GM11168 (cell line): ENCODE measurements around the gene MYADML2.

ENCODE experiments used
- in situ Hi-C: fragments of 300-500 bp; cut with MboI; formaldehyde crosslinking; loops from one replicate; pipeline ENCODE4 v1.12.0; 2022; ENCODE audit warnings: low sequenced_read_pairs; ENCODE audit not compliant: unreplicated experiment

MYADML2 gene

DNA sequence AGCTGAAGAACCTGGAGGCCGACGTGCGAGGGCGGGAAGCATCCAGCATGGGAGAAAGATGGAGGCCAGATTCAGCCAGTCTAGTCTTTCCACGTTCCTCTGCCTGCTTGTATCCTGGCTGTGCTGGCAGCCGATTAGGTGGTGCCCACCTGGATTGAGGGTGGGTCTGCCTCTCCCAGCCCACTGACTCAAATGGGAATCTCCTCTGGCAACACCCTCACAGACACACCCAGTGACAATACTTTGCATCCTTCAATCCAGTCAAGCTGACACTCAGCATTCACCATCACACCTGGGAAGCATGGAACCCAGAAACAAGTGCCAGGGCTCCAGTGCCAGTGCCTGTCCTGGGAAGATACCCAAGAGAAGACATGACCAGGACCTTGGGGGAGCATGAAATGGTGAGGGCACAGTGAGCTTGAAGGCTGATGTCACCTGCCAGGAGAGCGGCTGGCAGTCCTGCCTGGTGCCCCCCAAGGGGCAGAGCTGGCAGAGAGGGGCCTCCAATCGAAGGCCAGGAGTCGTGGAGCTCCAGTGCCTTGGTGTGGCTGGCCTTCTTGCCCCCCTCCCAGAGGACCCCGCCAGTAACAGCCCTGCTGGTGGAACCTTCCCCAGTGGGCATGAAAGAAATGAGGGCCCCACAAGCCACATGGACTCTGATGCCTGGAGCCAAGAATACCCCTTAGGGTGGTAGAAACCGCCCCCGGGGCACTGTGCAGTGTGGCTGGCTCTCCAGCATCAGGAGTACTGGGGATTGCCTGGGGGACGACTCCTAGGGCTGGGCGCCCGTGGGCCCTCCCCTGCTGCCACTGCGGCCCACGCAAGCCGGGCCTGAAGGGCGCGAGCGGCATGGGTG lies 45.6 kb downstream of the MYADML2 start:
- in situ Hi-C loops: no loop called here

DNA sequence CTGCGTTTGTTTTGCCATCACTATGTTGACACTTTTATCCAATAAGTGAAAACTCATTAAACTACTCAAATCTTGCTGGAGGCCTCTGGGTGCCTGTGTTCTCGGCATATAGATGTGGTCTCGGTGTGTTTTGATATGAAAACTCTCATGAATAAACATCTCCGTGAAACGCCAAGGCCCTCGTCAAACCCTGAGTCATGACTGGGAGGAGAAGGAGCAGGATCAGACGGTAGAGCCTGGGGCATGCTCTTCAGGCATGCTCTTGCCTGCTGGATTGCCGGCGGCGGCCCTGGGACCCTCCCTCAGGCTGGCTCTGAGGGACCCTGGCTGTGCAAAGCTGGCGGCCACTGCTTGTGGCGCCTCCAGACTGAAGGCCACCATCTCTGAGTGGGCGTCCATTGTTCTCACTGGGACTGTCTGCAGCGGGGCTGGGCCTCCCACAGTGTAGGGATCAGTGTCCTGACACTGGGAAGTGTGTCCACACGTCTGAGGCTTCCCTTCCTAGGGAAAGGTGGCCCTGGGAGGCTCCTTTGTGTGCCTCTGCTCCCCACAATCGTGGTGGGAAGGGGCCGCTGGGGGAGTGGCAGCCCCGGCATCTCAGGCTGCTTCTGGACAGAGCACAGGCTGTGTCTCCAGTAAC lies 46.7 kb downstream of the MYADML2 start:
- in situ Hi-C loops: no loop called here

DNA sequence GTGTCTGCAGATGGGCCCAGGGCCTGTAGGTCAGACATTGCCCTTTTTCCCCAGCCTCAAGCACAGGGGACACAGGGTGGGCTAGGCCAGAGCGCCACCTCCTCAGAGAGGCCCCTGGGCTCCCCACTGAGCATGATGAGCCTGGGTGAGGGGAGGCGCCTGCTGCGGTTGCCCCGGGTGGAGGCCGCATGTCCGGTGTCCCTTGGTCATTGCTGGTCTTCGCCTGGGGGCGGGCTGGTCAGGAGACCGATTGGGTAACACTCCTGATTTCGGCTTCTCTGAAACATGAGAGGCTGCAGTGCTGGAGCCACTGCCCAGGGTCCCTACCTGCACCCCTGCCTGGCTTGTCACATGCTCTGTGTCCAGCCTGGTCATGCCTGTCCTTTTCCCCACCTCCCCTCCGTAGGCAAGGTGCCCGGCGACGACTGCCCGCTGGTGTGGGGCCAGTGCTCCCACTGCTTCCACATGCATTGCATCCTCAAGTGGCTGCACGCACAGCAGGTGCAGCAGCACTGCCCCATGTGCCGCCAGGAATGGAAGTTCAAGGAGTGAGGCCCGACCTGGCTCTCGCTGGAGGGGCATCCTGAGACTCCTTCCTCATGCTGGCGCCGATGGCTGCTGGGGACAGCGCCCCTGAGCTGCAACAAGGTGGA lies 47.4 kb downstream of the MYADML2 start:
- in situ Hi-C loops: no loop called here

DNA sequence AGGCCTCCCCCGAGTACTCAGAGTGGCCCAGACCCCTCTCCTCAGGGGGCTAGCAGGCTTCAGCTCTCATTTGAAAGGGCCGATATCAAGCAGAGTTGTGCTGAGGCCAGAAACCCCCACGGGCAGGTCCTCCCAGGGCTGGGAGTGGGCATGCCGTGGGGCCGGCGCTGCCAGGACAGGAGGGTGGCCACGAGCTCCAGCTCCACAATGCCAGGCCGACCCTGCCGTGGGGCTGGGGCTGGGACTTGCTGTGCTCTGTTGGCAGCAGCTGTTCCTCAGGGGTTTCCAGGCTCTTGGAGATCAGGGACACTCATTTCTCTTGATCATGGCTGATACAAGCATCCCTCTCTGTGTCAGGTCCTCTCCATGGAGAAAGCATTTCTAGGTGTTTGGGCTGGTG lies 48.1 kb downstream of the MYADML2 start:
- in situ Hi-C loops: no loop called here

DNA sequence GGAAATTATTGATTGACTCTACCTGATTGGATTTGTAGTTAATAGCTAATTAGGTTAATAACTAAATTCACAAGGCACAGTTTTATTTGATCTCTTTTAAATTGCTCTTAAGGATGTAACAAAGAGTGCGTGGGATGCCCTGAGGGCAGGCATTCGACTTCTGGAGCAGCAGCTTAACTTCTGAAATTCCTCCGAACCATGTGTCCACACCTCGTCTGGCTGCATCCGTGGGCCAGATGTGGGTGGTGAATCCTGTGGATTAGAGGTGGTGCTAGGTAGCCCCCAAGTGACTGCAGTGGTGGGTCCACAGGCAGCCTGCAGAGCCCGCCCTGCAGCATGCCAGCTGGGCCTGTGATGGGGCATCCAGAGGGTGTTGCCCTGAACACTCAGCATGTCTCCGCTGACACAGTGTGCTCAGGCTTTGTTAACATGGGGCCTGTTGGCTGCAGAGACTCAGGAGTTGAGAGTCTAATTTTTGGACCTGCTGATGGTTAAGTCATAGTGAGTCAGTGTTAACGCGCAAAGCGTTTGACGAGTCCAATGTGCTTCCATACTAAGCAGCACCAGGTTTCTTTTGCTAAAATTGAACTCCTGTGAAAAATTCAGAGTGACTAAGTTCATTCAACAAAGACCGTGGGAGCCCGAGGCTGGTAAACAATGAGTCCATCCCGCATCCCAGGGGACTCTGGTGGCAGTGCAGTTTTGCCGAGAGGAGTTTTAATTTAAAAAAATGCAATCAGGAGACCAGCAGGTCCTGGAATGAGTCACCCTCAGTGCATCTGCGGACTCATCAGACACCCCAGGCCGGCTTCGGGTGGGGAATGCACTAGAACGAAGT lies 48.8 kb downstream of the MYADML2 start:
- in situ Hi-C loops: no loop called here

DNA sequence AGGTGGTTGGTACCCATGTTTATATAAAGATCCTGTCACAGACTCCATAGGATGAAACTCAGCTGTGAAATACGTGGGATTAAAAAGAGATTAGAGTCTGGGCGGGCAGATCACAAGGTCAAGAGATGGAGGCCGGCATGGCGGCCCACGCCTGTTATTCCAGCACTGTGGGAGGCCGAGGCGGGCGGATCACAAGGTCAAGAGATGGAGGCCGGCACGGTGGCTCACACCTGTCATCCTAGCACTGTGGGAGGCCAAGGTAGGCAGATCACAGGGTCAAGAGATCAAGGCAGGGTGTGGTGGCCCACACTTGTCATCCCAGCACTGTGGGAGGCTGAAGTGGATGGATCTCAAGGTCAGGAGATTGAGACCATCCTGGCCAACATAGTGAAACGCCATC lies 51.6 kb downstream of the MYADML2 start:
- in situ Hi-C loops: no loop called here

DNA sequence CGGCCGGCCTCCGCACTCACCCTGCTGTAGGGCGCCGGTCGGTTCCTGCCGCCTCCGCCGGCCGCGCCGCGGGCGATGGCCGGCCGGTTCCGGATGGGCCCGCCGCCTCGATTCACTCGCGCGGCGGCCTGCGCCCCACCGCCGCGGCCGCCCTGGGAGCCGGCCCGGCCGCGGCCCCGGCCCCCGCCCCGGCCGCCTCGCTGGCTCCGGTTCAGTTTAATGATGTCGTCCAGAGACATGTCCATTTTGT lies 55.8 kb downstream of the MYADML2 start:
- in situ Hi-C loops: no loop called here

DNA sequence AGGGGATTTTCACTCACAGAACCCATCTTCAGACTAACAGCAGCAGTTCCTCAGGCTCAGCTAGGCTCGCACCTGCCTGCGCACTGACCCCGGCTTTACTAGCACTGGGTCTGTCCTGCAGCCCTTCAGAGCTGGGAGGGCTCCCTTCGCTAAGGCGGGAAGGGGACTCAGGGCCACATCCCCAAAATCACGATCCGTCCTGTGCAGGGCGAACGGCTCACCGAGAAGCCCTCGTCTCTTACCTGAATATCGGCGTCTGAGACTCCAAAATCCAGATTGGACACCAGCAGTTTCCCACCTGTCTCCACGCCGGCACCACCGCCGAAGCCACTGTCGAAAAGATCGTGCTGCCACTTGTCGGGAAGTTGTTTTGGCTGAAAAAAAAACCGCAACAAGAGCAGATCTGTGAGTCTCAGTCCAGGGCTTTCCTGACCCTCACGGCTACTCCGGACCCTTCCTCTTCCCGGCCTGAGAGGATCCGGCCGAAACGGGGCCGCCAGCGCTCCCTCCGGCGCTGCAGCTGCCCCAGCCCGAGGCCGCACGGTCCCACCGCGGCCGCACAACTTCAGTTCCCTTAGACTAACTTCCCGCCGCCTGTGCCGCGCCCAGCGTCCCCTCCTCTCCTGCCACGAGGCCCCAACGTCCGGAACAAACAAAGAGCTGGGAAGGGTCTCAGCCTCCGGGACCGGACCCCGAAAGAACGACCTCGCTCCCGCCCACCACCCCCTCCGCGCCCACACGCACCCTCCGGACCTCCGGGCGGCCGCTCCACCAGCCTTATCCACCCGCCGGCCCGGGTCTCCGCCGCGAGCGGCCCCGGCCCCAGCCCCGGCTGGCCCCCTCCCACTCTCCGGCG lies 56.4 kb downstream of the MYADML2 start:
- in situ Hi-C loops: no loop called here
